ENCODE measurements around the gene SGSH. TPM values are rescaled to one million over a fixed set of nuclear protein-coding genes. Genes with fewer than 3 reads are reported as not detected.

Gene SGSH
- total RNA-seq, 1 donor from 2014 or later: 5.8 TPM

DNA sequence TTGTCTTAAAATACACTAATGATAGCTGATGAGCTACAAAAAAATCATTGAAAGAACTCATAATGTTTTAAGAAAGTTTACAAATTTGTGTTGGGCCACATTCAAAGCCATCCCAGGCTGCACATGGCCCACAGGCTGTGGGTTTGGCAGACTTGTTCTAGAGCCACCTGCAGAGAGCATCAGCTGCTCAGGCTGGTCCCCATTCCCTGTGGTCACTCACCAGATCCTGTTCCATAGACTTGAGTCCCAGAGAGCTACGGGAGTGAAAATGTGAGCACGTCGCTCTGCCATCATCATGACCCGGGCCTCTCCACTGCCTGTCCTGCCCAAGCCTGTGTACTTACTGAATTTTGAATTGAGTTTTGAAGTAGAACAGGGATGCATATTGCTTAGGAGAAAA is 7.0 kb upstream of the SGSH start:
- no peak for DNase-seq (ENCODE audit: low spot score)

DNA sequence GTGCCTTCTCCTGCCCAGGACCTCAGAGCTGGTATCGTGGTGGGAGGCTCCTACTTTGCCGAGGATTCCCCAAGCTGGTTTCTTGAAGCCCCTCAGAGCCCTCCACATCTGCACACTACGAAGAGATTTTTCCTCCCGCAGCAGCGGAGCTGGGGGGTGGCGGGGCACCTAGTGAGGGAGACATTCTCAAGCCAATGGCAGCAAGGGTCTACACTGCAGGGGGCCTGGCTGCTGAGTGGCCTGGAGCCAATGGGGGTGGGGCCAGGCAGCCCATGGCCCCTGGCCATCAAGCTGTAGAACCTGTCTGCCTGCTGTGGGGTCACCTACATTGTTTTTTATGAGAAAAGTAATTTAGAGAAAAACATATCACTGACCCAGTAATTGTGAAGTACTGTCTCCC is 5.1 kb upstream of the SGSH start:
- no peak for DNase-seq (ENCODE audit: low spot score)

DNA sequence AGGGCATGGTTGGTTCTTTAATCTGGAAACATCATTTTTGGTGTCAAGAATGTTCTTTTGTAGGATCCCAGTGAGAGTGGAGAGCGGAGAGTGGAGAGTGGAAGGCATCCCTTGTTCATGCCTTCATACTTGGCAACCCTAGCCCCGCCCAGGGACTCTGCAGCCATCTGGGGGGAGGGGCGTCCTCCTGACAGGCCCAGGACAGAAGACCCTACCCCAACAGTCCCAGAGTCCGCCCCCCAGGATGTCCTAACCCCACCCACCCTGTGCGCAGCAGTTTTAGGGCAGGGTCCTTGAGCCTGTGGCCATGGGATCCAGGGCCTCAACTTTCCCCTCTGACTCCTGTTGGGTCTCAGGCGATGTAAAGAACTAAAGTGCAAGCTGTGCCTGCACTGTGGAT is 4.5 kb upstream of the SGSH start:
- DNase-seq (ENCODE audit: low spot score): no peak

DNA sequence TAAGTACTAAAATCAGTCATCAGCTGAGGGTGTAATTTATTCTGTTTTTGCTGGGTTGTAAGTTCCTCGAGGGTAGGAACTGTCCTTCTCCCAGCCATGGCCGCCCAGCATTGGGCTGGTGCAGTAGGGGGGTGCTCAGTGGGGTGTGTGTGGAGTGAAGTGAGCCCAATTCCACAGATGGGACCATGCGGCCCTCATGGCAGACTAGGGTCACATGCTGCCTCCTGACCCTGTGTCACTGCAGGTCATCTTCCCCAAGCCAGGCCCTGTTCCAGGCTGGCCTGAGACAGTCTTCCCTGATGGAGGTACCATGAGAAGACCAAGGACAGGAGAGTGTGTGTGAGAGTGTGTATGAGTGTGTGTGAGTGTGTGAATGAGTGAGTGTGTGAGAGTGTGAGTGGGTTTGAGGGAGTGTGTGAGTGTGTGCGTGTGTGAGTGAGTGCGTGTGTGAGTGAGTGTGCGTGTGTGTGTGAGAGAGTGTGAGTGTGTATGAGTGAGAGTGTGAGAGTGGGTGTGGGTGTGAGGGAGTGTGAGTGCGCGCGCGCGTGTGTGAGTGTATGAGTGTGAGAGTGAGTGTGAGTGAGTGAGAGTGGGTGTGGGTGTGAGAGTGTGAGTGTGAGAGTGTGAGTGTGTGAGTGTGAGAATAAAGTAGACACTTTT is 3.8 kb upstream of the SGSH start:
- DNase-seq (ENCODE audit: low spot score): no peak

DNA sequence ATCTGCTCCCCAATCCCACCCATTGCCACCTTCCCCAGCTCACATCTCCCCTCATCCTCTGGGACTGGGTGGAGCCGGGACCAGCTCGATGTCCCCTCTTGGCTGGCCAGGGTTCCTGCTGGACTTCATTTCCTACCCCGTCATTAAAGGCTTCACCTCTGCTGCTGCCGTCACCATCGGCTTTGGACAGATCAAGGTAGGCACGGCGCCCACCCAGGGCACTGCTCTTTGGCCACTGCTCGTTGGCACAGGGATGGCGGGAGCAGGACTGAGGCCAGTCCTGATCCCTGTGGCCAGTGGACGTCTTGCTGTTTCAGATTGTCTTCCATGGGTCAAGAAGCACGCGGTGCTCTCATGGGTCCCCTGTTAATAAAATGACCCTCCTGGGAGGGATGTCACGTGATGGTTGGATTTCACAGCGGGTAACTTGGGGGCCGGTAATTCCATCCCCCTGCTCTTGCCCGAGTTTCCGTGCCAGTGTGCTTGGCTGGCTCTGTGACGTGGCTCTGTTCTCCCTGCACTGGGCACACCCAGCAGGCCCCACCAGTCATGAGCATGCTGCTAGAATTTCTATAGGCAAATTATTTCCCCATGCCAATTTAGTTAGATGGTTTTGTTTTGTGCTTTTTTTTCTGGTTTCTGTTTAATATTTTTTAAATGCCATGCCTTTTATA is 3.1 kb upstream of the SGSH start:
- no peak for DNase-seq (ENCODE audit: low spot score)

DNA sequence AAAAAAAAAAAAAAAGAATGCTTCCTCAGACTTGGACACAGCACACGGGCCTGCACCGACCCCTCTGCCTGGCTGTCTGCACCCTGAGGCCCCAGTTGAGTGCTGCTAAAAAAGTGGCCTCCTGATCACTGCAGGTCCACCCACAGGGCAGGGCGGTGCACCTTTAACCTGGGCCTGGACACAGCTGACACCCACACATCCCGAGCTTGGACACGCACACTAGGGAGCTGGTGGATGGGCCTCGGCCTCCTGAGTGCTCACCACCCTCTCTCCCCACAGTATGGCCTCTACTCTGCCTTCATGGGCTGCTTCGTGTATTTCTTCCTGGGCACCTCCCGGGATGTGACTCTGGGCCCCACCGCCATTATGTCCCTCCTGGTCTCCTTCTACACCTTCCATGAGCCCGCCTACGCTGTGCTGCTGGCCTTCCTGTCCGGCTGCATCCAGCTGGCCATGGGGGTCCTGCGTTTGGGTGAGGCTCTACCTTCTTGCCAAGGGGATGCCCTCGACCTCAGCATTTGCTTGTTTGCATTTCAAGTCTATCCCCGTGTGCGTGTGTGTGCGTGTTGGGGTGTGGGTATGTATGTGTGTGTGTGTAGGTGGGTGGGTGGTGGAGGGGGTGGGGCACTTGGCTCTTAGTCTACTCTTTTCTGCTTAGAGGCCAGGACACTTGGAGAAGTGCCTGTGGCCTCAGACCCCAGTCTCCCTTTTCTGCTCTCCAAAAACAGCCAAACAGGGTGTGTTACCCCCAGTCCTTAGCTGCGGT is 2.4 kb upstream of the SGSH start:
- no peak for DNase-seq (ENCODE audit: low spot score)

DNA sequence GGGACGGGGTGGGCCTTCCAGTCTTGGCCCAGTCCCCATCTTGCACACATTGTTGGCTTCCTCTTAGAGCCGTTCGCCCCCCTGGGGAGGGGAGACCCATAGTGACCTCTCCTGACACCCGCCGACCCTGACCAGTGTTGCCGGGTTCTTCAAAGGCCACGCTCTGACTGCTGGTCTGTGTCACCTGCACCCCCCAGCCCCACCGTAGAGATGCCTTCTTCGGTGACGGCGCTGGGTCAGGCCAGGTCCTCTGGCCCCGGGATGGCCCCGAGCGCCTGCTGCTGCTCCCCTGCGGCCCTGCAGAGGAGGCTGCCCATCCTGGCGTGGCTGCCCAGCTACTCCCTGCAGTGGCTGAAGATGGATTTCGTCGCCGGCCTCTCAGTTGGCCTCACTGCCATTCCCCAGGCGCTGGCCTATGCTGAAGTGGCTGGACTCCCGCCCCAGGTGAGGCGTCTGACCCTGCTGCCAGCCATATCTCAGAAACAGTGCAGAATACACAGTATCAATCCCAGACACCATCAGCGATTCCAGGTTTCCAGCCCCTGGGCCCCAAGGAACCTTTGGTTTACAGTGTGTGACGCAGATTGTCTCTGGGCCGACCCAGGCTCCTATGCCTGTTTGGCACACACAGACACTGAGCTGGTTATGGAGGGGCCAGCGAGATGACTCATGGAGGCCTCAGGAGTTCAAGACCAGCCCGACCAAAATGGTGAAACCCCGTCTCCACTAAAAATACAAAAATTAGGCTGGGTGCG is 1.4 kb upstream of the SGSH start:
- DNase-seq (ENCODE audit: low spot score): no peak

DNA sequence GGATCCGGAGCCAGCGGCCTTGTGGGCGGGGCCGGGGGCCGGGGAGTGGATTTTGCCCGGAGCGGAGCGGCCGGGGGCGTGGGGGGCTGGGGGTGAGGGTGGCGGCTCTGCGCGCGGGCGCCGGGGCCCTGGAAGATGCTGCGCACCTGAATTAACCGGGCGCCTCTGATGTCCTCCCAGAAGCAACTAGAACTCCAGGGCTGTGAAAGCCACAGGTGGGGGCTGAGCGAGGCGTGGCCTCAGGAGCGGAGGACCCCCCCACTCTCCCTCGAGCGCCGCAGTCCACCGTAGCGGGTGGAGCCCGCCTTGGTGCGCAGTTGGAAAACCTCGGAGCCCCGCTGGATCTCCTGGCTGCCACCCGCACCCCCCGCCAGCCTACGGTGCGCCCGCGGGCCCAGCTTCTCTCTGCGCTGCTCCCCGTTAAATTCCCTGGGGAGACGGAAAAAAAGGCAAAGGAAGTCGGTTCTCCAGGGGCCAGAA is 643 bp upstream of the SGSH start:
- DNase-seq (ENCODE audit: low spot score): peak; percentile 20

DNA sequence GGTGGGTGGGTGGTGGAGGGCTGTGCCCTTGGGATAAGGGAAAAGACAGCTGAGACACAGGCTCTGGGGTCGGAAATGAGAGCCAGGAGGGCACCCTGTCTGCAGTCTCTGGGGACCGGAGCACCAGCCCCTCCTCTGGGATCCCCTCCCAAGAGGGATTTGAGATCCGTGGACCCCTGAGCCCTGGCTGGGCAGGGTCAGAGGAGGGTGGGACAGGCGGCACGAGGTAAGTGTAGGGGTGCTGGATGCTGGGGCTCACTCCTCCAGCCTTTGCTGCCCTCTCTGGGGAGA is 425 bp downstream of the SGSH start:
- no peak for DNase-seq (ENCODE audit: low spot score)

DNA sequence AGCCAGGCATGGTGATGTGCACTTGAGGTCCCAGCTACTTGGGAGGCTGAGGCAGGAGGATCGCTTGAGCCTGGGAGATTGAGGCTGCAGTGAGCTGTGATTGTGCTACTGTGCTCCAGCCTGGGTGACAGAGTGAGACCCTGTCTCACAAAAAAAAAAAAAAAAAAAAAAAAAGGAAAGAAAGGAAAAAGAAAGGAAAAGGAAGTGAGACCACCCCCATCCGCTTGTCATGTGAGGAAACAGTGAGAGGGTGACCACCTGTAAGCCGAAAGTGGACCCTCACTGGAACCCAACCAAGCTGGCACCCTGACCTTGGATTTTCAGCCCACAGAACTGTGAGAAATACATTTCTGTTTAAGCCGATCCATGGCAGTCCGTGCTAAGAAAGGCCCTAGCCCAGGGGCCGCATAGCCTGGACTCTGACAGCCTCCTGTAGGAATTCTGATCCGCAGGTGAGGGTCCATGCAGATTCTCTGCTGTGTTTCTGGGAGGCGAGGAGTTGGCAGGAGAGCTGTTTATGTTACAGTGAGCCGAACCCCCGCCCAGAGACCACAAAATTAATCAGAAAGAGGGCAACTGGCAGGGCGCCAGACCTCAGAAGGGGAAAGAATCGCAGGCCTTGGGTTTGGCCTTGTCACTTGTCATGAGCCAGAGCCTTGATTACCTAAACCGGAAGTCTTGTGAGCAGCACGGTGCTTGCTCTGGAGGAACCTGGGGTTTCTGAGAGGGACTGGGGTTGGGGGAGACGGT is 945 bp downstream of the SGSH start:
- DNase-seq (ENCODE audit: low spot score): peak; percentile 67

DNA sequence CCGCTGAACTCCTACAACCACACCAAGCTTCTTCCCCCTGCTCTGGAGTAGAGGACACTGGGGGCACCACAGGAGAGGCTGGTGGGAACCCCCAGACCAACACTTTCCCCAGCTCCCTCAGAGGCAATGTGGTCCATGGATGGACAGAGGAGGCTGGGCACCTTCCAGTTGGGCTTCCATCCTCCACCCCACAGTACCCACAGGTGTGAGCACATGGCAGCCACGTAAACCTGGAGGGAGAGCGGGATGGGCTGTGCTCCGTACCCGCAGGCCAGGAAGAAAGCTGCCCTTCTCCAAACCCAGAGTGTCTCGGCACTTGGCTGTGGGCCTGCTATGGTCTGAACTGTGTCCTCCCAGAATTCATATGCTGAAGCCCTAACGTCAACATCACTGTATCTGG is 1.7 kb downstream of the SGSH start:
- DNase-seq (ENCODE audit: low spot score): no peak

DNA sequence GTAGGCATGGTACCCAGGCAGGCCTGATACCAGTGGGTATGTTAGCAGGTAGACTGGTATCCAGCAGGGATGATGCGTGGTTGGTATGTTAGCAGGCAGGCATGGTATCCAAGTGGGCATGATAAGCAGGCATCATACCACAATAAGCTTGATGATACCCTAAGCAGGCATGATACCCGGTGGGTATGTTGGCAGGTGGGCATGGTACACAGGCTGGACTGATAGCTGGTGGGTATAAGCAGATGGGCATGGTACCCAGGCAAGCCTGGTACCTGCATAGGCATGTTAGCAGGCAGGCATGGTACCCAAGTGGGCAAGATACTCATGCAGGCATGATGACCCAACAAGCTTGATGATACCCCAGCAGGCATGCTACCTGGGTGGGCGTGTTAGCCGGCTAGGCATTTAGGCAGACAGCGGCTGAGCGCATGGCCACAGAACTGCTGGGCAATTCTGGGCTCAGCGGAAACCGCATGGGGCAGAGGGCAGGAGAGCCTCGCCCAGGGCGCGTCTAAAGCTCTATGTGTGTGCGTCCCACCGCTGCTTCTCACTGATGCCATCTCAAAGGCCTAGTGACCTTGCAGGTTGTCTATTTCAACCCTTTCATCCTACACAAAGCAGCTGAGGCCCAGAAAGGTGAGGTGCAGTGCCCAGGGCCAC is 2.3 kb downstream of the SGSH start:
- no peak for DNase-seq (ENCODE audit: low spot score)

DNA sequence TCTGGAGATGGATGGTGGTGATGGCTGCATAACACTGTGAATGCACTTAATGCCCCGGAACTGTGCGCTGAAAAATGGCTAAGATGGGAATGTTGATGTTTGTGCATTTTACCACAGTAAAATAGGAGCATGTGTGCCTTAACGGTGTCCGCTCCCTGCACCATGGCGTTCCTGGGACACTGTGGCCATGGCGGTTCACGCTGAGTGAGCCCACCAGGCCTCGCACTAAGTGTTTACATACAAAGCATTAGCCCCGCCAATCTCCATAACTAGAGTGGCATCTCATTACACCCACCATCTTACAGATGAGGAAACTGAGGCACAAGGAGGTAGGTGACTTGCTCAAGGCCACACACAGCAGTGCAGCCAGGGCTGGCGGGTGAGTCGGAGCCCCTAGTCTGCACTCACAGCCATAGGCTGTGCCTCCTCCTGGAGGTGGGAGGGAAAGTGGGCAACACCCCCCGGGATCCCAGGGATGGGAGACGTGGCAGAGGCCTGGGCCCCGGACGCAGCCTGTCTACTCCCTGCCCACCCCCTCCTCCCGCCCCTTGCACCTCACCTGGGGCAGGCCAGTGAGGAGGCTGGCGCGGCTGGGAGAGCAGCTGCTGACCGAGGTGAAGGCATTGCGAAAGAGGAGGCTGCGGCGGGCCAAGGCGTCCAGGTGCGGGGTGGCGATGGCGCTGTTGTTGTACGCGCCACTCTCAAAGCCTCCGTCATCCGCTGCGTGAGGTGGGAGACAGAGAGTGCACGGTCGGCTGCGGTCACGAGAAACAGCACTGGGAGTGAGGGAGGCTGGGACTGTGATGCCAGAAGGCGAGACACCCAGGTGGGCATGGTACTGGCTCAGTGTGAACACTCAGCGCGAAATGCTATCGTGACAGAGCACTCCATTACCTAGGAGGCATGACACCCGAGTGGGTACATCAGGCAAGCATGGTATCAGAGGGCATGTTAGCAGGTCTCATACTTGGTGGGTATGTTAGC is 3.4 kb downstream of the SGSH start:
- no peak for DNase-seq (ENCODE audit: low spot score)

DNA sequence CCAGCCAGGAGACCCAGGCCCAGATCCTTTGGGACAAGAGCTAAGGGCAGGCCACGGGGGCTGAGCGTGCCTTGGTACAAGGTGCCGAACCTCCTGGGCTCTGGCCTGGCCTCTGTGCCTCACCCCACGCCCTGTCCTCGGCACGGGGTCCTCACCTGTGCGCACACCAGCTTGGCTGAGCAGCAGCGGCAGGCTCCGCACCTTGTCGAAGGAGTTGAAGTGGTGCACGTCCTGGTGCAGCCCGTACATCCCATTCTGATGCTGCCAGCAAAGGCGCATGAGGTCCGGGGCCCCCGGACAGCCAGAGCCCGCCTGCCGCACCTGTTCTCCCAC is 5.3 kb downstream of the SGSH start:
- no peak for DNase-seq (ENCODE audit: low spot score)

DNA sequence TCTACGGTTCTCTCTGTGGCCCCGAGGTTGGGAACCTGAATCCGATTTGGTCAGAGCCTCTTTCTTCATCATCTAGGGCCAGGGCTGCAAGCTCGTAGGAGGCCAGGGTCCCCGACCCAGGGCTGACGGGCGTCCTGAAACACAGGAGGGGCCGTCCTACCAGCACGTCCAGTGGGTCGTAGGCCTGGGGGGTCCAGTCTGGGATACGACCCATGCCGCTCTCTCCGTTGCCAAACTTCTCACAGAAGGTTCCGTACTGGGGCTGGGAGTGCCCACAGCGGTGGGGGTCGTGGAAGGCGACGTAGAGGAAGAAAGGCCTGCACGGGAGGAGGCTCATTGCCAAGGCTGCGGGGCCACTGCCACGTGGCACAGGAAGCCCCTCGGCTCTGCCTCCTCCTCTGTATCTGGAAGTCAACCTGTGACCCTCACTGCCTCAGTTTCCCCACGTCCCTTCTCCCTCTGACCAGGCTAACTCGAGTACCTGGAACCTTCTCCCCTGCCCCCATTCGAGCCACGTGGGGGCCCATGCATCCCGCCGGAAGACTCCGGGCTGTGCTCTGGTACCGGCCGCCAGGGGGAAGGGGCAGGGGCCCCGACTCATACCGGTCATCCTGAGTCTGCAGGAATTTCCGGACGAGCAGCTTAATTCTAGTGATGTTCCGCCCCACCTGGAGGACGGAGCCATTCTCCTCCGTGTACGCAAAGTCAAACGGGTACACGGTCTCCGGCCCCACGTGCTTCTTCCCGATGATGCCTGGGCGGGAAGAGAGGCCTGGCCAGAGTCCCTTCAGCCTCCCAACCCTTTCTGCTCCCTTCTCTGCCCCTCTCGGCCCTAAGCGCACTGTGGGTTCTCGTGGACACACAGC is 5.9 kb downstream of the SGSH start:
- no peak for DNase-seq (ENCODE audit: low spot score)

DNA sequence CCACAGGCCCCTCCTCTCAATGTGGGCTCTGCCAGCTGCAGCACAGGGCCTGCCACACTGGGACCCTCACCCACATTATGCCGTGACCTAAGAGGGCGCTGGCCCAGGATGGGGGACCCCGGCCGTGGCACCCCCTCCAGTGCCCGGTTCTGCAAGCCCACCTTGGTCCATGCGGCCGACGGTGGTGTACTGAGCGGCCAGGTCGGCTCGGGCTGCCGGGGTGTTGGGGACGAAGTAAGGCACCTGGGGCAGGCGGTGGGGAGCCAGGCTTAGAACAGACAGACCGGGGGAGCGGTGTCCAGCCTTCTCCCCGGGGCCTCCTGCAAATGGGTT is 6.5 kb downstream of the SGSH start:
- no peak for DNase-seq (ENCODE audit: low spot score)

DNA sequence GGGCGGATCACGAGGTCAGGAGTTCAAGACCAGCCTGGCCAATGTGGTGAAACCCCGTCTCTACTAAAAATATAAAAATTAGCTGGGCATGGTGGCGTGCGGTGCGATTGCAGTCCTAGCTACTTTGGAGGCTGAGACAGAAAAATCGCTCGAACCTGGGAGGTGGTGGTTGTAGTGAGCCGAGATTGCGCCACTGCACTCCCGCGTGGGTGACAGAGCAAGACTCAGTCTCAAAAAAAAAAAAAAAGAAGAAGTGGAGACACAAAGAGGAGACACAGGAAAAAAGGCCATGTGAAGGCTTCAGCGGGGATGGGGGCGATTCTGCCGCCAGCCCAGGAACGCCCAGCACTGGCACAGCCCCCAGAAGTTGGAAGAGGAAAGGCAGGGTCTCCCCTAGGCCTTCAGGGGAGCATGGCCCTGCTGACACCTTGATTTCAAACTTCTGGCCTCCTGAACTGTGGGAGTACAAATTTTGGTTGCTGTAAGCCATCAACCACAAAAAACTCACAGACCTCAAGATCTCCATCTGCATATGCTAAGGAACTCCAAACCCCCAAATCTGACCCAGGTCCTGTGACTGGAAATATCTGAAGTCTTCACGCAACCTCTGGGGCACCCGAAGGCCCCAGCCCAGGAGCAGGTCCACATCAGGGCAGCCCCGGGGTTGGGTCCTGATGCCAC is 7.0 kb downstream of the SGSH start:
- DNase-seq (ENCODE audit: low spot score): no peak

DNA sequence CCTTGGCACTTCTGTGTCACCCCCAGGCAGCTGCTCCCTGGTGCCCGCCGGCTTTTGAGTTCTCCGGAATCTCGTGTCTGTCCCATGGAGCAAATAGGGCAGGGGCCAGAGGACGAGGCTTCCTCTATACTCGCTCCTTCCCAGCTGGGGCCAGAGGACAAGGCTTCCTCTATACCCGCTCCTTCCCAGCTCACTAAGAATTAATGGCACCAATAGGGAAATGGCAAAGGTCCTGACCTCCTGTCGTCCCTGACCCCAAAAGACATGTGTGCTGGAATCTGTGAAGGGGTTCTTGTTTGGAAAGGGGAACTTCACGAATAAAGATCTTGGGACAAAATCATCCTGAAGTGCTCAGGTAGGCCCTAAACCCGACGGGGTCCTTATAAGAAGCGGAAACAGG is 7.6 kb downstream of the SGSH start:
- DNase-seq (ENCODE audit: low spot score): no peak

DNA sequence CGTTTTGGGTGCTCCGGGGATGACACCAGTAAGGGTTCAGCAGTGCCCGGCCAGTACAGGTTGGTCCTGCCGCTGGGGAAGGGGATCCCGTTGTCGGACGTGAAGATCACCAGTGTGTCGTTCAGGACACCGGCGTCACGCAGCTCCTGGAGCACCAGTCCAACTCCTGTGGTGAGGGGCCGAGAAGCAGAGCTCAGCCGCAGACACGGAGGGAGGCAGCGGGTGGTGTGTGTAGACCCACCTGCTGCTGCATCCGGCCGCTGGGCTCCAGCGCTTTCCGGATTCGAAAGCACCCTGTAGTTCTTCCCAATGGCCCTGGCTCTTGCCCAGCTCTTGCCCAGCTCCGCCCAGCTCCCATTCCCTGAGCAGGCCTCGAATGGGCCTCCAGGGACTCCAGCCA is 8.0 kb downstream of the SGSH start:
- DNase-seq (ENCODE audit: low spot score): no peak
